NCI-H1436 (cell line): ENCODE data around the gene OST4.
"Not testable (repeated sequence)": the region's sequence is repeated elsewhere in the genome, so short reads cannot be mapped to it uniquely, and the experiment has no call there.

Experiments
- DNase-seq: peaks from one replicate; lab custom pipeline; 2025; lab: John Stamatoyannopoulos, UW

The OST4 gene

GRCh38 chr2:27078267-27079194 lies 7.1 kb upstream of the OST4 start, which contains the start of gene EMILIN1:
TSS of gene EMILIN1 (plus strand) at chr2:27078615. CDS start at chr2:27079066, 451 bp downstream.
- no peak for DNase-seq

- DNase-seq: no peak
These were observed 5.8 kb upstream of the OST4 start for GRCh38 chr2:27077231-27077630.

DNA sequence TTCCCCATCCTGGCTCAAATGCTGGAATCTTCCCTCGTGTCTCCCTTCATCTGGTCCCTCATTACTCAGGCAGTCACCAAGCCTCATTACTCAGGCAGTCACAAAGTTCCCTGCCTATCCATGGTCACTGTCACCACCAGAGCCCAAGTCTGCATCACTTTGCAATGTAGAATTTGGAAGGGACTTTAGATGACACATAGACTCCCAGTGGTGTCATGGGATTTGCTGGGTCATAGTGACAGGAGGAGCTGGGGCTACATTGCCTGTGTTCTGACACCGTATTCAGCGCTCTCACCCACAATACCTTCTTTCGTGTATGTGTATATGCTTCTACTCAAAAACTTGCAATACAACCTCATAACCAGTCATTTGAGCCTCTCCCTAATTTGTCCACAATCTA lies 4.9 kb upstream of the OST4 start:
- DNase-seq: no peak

DNA sequence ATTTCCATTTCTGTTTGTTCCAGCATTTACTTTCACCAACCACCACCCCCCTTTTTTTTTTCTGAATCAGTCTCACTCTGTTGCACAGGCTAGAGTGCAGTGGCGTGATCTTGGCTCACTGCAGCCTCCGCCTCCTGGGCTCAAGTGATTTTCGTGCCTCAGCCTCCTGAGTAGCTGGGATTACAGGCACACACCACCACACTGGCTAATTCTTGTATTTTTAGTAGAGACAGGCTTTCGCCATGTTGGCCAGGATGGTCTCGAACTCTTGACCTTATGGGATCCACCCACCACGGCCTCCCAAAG lies 4.1 kb upstream of the OST4 start:
- DNase-seq: not testable (repeated sequence)

DNA sequence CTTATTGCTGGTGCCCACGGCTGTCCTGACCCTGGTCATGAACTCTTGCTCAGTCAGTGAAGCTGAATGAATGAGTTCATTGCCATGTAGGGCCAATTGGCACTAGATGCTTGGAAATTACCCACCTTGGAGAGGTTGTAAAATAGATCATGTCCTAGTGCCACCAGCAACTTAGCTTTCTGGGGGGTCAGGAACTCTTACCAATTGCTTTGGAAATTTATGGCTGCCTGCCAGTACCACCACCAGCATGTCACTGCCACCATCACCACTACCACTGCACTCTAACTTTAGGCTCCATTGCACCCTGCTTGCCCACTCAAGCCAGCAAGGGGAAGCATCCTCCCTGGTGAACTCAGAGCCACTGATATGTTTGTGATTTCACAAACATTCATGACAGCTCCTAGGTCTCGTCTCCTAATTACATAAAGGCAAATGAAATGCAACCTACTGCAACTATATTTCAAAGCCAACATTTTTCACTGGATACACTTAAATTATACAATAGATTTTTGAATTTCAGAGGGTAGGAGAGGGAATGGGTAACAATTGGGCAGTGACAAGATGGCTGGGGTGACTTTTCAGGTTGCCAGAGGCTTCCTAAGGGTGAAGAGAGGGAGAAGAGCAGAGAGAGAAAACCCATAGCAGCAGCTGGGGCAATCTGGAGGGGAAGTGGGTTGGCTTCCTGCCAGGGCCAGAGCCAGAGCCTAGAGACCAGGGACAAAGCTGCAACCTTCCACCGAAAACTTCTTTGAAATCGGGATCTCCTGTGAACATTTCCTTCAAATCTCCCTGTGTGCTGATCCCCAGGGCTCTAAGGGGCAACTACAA lies 3.5 kb upstream of the OST4 start:
- DNase-seq: no peak

GRCh38 chr2:27073782-27074181 lies 2.3 kb upstream of the OST4 start:
- DNase-seq: no peak

DNA sequence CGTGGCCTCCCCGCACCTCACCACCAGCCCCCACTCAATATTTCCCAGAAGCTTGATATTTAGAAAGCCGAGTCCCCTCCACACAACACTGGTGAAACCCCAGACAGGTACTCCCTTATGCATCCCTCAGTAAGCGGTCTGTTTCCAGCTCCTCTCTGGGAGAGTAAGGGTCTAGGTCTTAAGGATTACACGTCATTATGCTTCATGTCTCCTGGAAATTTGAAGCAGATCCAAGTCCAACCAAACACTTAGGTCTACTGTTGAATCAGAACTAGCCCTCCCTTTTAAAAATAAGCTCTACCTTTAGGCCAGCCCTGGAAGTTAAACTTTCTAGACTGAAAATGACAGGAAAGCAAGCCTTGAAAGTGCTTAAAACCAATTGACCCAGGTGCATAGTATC lies 1.5 kb upstream of the OST4 start:
- DNase-seq: no peak

GRCh38 chr2:27071990-27072830 lies 756 bp upstream of the OST4 start:
- no peak for DNase-seq

- no peak for DNase-seq
These were observed 689 bp downstream of the OST4 start for GRCh38 chr2:27070653-27071276.

GRCh38 chr2:27069961-27070618 lies 1.4 kb downstream of the OST4 start:
- no peak for DNase-seq

DNA sequence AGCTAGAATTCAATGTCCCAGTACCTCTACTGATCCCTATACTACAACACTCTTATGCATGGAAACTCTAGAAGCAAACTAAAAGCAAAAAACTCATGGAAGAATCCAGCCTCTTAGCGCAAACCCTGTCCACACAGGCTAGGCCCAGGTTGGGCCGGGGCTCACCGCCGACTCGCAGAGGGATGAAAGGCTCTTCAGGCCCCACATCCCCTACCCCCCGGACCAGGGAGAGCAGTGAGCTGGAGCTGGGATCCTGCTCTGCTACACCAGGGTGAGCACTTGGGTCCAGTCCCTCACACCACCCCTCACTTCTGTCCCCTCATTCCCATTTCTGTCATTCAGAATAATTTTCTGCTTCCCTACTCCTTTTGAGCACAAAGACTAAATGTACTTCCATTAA lies 2.0 kb downstream of the OST4 start:
- DNase-seq: no peak

- DNase-seq: no peak
These were observed 4.1 kb downstream of the OST4 start for GRCh38 chr2:27067385-27067784.

- no peak for DNase-seq
These were observed 6.3 kb downstream of the OST4 start for GRCh38 chr2:27065128-27065527.

DNA sequence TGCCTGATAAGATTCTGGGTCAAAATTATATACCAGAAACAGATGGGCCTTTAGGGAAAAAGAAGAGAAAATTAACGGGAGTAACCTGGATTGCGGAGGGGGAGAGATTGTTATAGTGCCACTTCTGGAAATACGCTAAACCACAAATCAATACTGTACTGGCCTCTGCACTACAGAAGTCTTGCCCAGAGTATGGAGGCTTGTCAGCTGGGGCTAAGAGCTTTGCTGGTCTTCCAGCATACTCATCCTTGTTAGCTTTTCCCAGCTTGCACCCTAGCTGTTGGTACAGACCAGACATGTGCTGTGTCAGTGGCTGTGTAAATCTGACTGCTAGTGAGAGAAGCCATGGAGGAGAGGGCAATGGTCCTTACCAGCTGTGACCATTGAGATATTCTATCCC lies 11.1 kb downstream of the OST4 start:
- no peak for DNase-seq

DNA sequence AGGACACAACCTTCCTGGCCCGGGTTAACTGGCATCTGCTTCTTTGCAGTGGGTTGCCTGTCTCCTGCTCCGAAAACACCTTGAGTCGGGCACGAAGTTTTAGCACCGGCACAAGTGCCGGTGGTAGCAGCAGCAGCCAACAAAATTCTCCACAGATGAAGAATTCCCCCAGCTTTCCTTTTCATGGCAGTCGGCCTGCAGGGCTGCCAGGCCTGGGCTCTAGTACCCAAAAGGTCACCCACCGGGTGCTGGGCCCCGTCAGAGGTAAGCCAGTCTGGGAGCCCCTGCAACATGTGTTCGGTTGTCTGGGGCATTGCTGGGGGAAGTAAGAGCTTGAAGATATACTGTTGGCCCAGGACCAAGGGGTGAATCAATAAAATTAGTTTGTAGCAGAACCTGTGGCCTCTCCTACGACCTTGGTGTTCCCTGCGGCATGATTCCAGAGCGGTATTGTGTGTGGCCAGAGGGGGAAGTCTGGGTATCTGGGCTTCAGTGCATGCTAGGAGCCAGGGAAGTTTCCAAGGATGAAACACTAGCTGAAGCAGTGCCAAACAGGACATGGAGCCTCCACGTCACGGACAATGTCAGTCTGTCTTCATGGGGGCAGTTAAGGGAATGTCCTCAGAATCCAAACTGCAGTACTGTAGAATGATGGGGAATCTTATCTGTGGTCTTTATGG lies 12.2 kb downstream of the OST4 start:
- DNase-seq: no peak

DNA sequence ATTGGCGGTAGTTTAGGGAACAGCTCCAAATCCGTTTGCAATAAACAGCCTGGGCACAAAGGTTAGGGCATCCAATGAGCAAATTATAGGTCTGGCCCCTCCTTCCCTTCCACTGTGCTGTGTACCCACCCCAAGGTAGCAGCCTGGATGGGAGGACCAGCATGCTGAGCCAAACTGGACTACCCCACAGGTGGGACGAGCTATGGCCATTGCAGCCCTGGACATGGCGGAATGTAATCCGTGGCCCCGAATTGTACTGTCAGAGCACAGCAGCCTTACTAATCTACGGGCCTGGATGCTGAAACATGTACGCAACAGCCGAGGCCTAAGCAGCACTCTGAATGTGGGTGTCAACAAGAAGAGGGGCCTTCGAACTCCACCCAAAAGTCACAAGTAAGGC lies 13.2 kb downstream of the OST4 start:
- no peak for DNase-seq

DNA sequence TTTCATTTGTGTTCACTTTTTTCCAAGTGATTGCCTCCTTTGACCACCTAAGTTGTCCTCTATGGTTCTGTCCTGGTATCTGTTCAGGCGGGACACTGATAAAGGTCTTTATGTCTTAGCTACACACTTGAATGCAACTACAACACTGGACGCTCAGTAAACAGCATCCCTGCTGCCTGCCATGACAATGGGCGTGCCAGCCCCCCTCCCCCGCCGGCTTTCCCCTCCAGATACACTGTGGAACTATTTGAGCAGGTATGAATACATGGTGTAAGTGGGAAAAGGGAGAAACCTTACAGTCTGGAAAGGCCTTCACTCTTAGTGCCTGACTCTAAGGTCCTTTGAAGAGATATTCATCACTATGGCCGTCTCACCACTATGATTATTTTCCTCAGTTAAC lies 14.3 kb downstream of the OST4 start:
- no peak for DNase-seq

DNA sequence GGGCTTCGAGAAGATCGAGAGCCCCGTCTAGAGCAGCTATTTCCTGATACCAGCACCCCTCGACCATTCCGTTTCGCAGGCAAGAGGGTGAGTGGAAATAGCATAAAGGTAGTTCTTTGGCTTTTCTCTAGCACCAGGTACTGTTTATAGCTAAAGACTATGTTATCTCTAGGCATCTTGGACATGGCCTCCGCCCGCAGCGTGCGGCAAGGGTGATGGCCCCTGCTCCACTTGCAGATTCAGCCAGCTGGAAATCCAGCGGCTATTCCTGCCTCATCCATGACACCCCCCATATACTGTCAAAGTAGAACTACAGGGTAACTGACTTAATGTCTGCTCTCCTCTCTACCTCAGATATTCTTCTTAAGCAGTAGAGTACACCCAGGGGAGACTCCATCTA lies 16.7 kb downstream of the OST4 start:
- DNase-seq: no peak

- no peak for DNase-seq
These were observed 17.7 kb downstream of the OST4 start for GRCh38 chr2:27053776-27054175.

- no peak for DNase-seq
These were observed 18.1 kb downstream of the OST4 start for GRCh38 chr2:27053321-27053720.
